HL-60/S4 treated with retinoic acid at 250 ng/mL for 4 days and 3 days (cell line): ENCODE measurements around the gene RFLNA.

Experiments used
- in situ Hi-C: fragments of 300-500 bp; cut with MboI; formaldehyde crosslinking; loops from 2 replicates; pipeline ENCODE4 v1.7.0; 2022; ENCODE audit warnings: low sequenced_read_pairs

The RFLNA gene

DNA sequence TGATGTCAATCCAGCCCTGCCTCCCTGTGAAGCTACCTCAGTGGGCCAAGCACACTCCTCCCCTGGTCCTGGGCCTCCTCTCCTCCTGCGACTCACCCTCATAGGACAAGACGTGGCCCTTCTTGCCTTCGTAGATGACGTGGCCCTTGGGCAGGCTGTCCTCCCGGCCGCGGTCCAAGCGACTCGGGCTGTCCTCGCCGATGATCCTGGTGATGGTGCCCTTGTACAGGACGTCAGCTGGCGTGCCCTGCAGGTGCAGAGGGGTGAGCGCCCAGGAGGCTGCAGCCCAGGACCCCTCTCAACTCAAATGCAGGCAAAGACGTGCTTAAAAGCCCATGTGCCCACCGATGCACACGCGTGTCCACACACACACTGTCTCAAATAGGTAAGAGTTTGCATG lies 55.6 kb downstream of the RFLNA start:
- in situ Hi-C loops = no loop called here

DNA sequence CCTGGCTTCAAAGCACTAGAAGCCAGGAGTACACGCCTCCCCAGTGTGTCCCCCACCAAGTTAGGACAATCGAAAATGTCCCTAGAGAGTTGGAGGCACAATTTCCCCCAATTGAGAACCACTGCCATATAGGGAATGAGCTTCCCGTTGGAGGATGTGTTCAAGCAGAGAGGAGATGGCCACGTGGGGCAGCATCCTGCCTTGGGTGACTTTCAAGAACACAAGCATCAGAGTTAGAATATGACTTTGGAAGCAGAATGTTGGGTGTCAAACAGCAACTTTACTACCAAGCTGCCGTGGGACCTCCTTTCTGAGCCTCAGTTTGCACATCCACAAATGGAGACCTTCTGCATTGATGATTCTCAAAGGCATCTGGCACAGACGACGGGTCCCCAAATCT lies 56.5 kb downstream of the RFLNA start:
- in situ Hi-C loops = no loop called here

DNA sequence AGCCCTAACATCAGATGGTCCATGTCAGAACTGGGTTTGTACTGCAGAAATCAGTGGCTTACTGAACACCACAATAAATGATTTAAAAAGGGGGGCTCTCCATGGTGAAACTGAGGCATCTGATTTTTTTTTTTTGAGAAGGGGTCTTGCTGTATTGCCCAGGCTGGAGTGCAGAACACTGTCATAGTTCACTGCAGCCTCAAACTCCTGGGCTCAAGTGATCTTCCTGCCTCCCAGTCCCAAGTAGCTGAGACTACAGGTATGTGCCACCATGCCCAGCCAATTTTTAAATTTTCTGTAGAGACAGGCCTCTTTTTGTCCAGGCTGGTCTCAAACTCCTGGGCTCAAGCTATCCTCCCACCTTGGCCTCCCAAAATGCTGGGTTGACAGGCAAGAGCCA lies 57.4 kb downstream of the RFLNA start:
- in situ Hi-C loops = no loop called here

DNA sequence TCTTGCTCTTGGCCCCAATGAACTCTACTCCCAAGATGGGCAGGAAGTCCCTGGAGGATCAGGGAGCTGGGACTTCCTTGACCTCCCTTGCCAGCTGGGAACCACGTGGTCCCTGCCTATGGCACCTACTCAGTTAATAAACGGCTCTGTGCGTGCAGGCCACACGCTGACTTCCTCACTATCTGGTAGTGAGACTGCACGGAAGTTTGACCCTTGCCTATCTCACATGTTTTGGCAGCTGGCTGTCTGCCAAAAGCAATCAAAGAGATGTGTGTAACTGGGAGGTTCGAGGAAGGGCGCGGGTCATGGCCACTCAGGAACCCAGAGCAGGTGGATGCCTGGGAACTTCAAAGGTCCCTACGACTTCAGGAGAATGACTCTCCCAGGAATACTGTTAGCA lies 57.9 kb downstream of the RFLNA start:
- in situ Hi-C loops = no loop called here

DNA sequence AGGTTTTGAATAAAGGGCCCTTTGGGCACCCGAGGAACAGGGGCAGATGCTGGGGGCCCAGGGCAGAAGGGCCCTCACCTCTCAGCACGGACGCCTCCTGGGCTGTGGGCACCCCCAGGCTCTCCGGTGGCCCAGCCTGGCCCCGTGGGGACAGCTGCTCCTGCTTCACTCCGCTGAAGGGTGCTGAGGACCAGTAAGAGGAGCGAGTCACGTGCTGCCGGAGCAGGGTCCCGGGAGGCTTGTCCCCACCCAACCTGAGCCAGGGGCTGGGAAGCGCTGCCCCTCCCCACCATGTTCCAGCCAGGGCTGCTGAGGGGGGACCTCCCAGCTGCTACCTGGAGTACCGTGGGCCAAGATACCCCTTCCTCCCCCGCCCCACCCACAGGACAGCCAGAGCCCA lies 59.5 kb downstream of the RFLNA start:
- in situ Hi-C loops = no loop called here

DNA sequence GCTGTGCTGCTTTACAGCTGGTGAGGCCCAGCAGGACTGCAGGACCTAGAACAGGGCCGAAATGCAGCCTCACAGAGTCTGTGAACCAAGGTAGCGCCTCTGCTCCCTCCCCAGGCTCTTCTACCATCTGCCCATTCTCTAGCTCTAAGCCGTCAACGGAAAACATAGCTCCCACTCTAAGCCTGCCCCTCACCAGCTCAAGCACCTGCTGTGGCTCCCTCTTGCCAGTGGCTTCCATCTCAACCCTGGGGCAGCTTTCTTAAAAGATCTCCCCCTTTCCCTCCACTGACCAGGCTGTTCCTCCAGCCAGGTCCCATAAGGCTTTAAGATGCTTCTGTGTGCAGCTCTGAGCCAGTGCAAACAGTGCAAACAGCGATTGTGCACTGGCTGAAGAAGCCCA lies 61.3 kb downstream of the RFLNA start:
- in situ Hi-C loops = loop anchor here (5.0 kb wide), 1 partner anchor 86 kb away; no protein-coding TSS in a partner anchor

DNA sequence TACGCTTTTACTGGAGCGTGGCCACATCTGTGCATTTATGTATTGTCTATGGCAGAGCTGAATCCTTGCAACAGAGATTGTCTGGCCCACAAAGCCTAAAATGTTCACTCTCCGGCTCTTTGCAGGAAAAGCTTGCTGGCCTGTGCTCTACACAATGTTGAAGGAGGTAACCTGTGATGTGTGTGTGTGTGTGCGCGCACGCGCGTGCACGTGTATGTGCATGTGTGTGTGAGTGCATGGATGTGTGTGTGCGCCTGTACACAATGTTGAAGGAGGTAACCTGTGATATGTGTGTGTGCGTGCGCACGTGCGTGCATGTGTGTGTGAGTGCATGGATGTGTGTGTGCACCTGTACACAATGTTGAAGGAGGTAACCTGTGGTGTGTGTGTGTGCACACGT lies 62.7 kb downstream of the RFLNA start:
- in situ Hi-C loops = loop anchor here (5.0 kb wide), 1 partner anchor 85 kb away; no protein-coding TSS in a partner anchor

DNA sequence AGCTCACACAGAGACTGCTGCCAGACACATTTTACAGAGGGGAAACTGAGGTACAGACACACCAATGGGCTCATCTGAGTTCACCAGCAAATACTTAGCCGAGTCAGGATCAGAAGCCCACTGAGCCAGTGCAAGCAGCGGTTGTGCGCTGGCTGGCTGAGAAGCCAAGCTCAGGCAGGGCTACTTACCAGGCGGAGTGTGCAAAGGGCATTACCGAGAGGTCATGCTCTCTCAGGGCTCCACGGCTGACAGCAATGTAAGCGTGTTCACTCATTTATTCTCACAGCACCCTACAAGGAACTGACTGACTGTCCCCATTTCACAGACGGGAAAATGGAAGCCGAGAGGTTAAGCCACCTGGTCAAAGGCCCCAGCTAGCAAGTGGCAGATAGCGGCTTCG lies 63.7 kb downstream of the RFLNA start:
- in situ Hi-C loops = loop anchor here (5.0 kb wide), 1 partner anchor 84 kb away; no protein-coding TSS in a partner anchor

DNA sequence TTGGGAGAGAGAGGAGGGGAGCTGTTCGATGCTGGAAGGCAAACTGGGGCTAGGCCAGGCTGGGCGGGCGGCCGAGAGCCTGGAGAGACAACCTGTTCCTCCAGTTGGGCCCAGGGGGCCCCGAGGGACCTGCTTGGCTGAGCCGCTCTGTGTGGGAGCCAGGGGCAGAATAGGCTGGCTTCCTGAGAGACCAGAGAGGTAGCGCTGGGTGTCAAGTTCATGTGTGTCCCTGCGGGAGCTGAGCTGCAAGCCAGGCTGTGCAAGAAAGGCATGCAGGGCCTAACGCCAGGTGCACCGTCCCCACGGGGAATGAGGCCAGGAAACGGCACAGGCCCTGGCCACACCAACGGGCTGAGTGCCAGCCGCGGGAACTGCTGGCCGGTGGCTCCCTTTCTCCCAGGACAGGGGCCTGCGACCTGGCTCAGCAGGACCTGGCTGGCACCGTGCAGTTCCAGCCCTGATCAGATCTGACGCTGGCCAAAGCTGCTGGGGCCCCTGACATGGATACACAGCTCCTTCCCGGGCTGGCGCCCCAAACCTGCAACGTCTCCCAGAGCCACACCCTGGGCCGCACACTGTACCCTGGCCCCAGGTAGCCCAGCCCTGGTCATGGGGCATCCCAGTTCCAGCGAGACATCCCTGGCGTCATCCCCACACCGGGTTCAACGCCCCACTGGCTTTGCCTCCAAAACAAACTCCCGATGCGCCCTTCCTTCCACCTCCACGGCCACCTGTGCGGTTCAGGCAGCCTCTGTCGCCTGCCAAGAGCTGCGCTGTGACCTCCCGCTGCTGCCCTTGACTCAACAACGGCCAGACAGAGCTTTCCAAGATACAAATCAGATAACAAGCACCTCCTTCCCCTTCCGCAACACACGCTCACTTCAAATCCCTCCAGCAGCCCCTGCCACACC lies 65.0 kb downstream of the RFLNA start:
- in situ Hi-C loops = loop anchor here (5.0 kb wide), 1 partner anchor 82 kb away; no protein-coding TSS in a partner anchor

DNA sequence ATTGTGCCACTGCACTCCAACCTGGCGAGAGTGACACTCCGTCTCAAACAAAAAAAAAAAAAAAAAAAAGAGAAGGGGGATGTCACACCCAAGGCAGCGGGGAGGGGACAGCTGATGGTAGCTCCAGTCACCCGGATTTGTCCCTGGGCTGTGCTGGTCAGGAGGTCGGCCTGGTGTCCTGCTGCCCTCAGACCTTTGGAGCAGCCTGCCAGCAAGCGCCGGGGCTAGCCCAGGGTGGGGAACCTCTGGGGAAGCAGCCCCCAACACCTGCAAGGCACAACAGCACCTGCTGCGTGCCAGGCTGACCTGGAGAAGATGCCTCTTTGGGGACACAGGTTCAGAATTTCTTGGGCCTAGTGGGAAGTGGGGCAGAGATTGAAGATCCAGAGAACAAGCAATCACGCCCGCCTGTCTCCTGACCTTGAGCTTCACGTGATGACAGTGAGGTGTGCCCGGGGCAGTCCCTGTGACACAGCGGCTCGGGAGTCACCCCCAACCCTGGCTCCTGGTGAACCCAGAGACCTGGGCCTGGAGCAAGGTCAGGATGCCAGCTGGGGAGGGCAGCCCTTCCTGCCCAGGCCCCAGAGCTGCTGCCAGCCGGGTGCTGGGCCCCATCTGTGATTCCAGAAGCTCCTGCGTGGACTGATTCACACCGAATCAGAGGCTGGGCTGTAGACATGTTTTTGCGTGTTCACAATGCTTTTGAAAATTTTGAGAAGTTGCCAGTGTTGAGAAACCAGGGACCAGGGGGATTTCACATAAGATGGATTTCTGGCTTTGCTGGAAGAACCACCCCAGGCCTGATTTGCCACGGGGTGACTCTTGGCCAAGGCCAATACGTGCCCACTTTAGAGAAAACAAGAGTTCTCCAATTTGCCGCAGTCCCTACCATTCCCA lies 66.4 kb downstream of the RFLNA start:
- in situ Hi-C loops = no loop called here

DNA sequence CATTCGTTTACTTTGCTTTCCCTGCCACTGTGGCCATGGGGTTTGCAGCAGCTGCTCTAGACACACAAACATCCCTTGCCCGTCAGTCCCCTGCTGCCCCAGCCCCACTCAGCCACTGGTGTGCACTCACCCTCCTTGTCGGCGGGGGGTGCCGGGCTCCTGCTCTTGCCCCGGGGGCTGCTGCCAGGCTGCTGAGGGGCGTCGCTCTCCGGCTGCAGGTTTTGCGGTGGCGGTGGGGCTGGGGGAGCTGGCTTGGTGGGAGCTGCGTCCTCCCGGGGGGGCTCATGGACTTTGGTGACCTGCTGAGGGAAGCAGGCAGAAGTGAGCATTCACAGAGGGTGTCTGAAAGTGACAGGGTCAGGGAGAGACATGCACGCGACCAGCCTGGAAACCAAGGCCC lies 67.1 kb downstream of the RFLNA start:
- in situ Hi-C loops = no loop called here

DNA sequence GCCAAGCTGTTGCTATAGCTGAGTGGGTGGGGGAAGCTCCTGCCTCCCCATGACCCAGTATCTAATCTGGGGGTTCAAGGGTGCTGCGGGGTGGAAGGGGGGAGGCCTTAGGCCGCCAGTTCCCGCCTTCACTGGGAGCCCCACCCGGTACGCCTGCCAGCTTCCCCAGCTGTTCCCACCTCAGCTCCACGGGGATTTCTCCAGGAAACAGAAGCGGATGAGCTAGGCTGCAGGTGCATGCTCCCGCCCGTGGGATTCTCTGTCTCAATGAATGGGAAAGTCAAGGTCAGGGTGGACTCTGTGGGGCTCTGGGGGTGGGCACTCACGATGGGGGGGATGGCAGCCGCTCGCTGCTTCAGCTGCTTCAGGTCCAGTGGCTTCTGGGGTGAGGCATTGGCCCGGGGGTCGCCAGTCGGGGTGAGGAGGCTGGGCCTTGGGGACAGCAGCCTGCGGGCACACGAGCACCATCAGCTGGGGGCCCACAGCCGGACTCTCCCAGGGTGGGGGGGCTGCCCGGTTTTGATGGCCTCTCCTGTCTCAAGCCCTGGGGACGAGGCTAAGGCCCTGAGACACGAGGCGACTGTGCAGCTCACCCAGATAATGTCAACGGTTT lies 68.6 kb downstream of the RFLNA start:
- in situ Hi-C loops = no loop called here

DNA sequence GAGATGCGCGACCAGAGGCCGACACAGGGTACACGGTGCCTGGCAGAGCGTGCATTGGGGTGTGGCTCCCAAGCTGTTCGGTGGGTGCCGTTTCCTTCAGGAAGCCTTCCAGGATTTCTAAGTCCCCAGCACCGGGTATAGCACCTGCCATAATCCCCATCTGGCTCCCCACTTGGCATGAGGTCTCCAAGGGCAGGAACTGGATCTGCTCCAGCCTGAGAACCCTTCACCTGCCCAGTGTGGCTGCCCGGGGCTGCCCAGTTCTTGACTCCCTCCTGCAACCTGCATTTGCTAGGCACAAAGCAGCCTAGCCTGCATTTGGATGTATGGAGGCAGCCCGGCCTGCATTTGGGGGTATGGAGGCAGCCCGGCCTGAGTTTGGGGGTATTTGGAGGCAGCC lies 69.7 kb downstream of the RFLNA start:
- in situ Hi-C loops = no loop called here
